Activated T-helper 17 cell treated with anti-CD3 and anti-CD28 coated beads, Interleukin-2, amount 50 U/mL, for 72 hours (primary cell): ENCODE results near the gene EIF2S3. TPM values are rescaled to one million over a fixed set of nuclear protein-coding genes. Genes with fewer than 3 reads are reported as not detected.

Experiments used
- ATAC-seq: fragments of 150-1000 bp; cut with Tn5 transposase; replicated peaks from 2 replicates; pipeline ENCODE4 v1.10.0; 2021; ENCODE audit warnings: mild to moderate bottlenecking, moderate library complexity
- H3K27ac Mint-ChIP-seq: one replicate; pipeline ENCODE4 v1.8.0; 2022; ENCODE audit warnings: mixed read lengths
- H3K27me3 Mint-ChIP-seq: one replicate; pipeline ENCODE4 v1.8.0; 2022; ENCODE audit warnings: mixed read lengths
- H3K36me3 Mint-ChIP-seq: one replicate; pipeline ENCODE4 v1.8.0; 2022; ENCODE audit warnings: low read depth, mild to moderate bottlenecking, mixed read lengths
- H3K4me1 Mint-ChIP-seq: one replicate; pipeline ENCODE4 v1.8.0; 2022; ENCODE audit warnings: mixed read lengths
- H3K4me3 Mint-ChIP-seq: one replicate; pipeline ENCODE4 v1.8.0; 2022; ENCODE audit warnings: mild to moderate bottlenecking, mixed read lengths
- H3K9me3 Mint-ChIP-seq: one replicate; pipeline ENCODE4 v1.8.0; 2022; ENCODE audit warnings: mixed read lengths
- total RNA-seq, 2 donors: library from RNA; stranded (reverse); gene quantifications; one replicate each; pipeline ENCODE4 v1.2.3, GENCODE V29; 2022

Gene EIF2S3
- total RNA-seq, result 100 to 1,000 TPM; 169 to 225 TPM

- no peak within 1 kb of the TSS for H3K4me3 Mint-ChIP-seq
- H3K36me3 Mint-ChIP-seq, result peaks cover 9% of the 10 kb centered on the region
- H3K4me1 Mint-ChIP-seq, result no peaks in the 10 kb centered on the region
- H3K9me3 Mint-ChIP-seq, result no peaks in the 10 kb centered on the region
- peak; percentile 86 for ATAC-seq
- no peak within 1 kb of the TSS for H3K27ac Mint-ChIP-seq
- H3K27me3 Mint-ChIP-seq, result no peaks in the 10 kb centered on the region
Observed at GRCh38 chrX:24054182-24055042, at the start of gene EIF2S3. TSS of gene EIF2S3 (plus strand) at chrX:24054956. CDS start at chrX:24054969, 13 bp downstream.

- H3K4me1 Mint-ChIP-seq, result peaks cover 16% of the 10 kb centered on the region
- peak overlapping the region; percentile 75 for H3K27ac Mint-ChIP-seq
- H3K4me3 Mint-ChIP-seq, result peak overlapping the region; percentile 44
- H3K36me3 Mint-ChIP-seq, result peaks cover 48% of the 10 kb centered on the region
- H3K9me3 Mint-ChIP-seq, result no peaks in the 10 kb centered on the region
- H3K27me3 Mint-ChIP-seq, result no peaks in the 10 kb centered on the region
- no peak for ATAC-seq
Observed at GRCh38 chrX:24005028-24005427, 49.7 kb upstream of the EIF2S3 start.

- ATAC-seq, result no peak
- Mint-ChIP-seq H3K4me3 (no peak overlapping the region), H3K4me1 (peaks cover 21% of the 10 kb centered on the region), H3K36me3 (peaks cover 49% of the 10 kb centered on the region), H3K27me3 (no peaks in the 10 kb centered on the region), H3K27ac (no peak overlapping the region), H3K9me3 (no peaks in the 10 kb centered on the region)
Observed at GRCh38 chrX:24005867-24006266, 48.9 kb upstream of the EIF2S3 start.

- no peak for ATAC-seq
- peaks cover 29% of the 10 kb centered on the region for H3K36me3 Mint-ChIP-seq
- H3K9me3 Mint-ChIP-seq, result no peaks in the 10 kb centered on the region
- peaks cover 26% of the 10 kb centered on the region for H3K4me1 Mint-ChIP-seq
- H3K27ac Mint-ChIP-seq, result no peak overlapping the region
- H3K4me3 Mint-ChIP-seq, result peak overlapping the region; percentile 6
- no peaks in the 10 kb centered on the region for H3K27me3 Mint-ChIP-seq
Observed at GRCh38 chrX:24012266-24012665, 42.5 kb upstream of the EIF2S3 start.

- Mint-ChIP-seq H3K36me3 (peaks cover 32% of the 10 kb centered on the region), H3K9me3 (no peaks in the 10 kb centered on the region), H3K27me3 (no peaks in the 10 kb centered on the region), H3K27ac (peak overlapping the region; percentile 88), H3K4me1 (peaks cover 19% of the 10 kb centered on the region), H3K4me3 (peak overlapping the region; percentile 76)
- peak; percentile 97 for ATAC-seq
Observed at GRCh38 chrX:24014388-24015018, 40.3 kb upstream of the EIF2S3 start.

- ATAC-seq, result no peak
- H3K4me3 Mint-ChIP-seq, result no peak overlapping the region
- no peaks in the 10 kb centered on the region for H3K9me3 Mint-ChIP-seq
- peaks cover 37% of the 10 kb centered on the region for H3K36me3 Mint-ChIP-seq
- H3K27me3 Mint-ChIP-seq, result no peaks in the 10 kb centered on the region
- H3K4me1 Mint-ChIP-seq, result peaks cover 24% of the 10 kb centered on the region
- no peak overlapping the region for H3K27ac Mint-ChIP-seq
Observed at GRCh38 chrX:24017674-24018073, 37.1 kb upstream of the EIF2S3 start.

GRCh38 chrX:24018809-24019208 is 35.9 kb upstream of the EIF2S3 start:
- ATAC-seq, result no peak
- H3K4me1 Mint-ChIP-seq, result peaks cover 24% of the 10 kb centered on the region
- peaks cover 46% of the 10 kb centered on the region for H3K36me3 Mint-ChIP-seq
- no peak overlapping the region for H3K4me3 Mint-ChIP-seq
- no peaks in the 10 kb centered on the region for H3K9me3 Mint-ChIP-seq
- H3K27me3 Mint-ChIP-seq, result no peaks in the 10 kb centered on the region
- no peak overlapping the region for H3K27ac Mint-ChIP-seq

- Mint-ChIP-seq H3K36me3 (peaks cover 45% of the 10 kb centered on the region), H3K27ac (no peak overlapping the region), H3K27me3 (no peaks in the 10 kb centered on the region), H3K4me3 (peak overlapping the region; percentile 76), H3K4me1 (peaks cover 21% of the 10 kb centered on the region), H3K9me3 (no peaks in the 10 kb centered on the region)
- ATAC-seq, result no peak
Observed at GRCh38 chrX:24019448-24019847, 35.3 kb upstream of the EIF2S3 start.

GRCh38 chrX:24020306-24020876 is 34.4 kb upstream of the EIF2S3 start:
- H3K36me3 Mint-ChIP-seq, result peaks cover 42% of the 10 kb centered on the region
- H3K4me3 Mint-ChIP-seq, result peak overlapping the region; percentile 76
- H3K4me1 Mint-ChIP-seq, result peaks cover 18% of the 10 kb centered on the region
- peak overlapping the region; percentile 79 for H3K27ac Mint-ChIP-seq
- H3K9me3 Mint-ChIP-seq, result no peaks in the 10 kb centered on the region
- no peaks in the 10 kb centered on the region for H3K27me3 Mint-ChIP-seq
- no peak for ATAC-seq

- Mint-ChIP-seq H3K27me3 (no peaks in the 10 kb centered on the region), H3K4me1 (peaks cover 18% of the 10 kb centered on the region), H3K27ac (peak overlapping the region; percentile 89), H3K36me3 (peaks cover 30% of the 10 kb centered on the region), H3K9me3 (no peaks in the 10 kb centered on the region), H3K4me3 (peak overlapping the region; percentile 86)
- no peak for ATAC-seq
Observed at GRCh38 chrX:24023544-24023943, 31.2 kb upstream of the EIF2S3 start.

GRCh38 chrX:24023972-24024669 is 30.6 kb upstream of the EIF2S3 start:
- no peak for ATAC-seq
- H3K27me3 Mint-ChIP-seq, result no peaks in the 10 kb centered on the region
- no peaks in the 10 kb centered on the region for H3K9me3 Mint-ChIP-seq
- H3K36me3 Mint-ChIP-seq, result peaks cover 30% of the 10 kb centered on the region
- peak overlapping the region; percentile 89 for H3K27ac Mint-ChIP-seq
- peaks cover 18% of the 10 kb centered on the region for H3K4me1 Mint-ChIP-seq
- peak overlapping the region; percentile 86 for H3K4me3 Mint-ChIP-seq

GRCh38 chrX:24024819-24025740 is 29.7 kb upstream of the EIF2S3 start:
- Mint-ChIP-seq H3K4me1 (peaks cover 13% of the 10 kb centered on the region), H3K27ac (no peak overlapping the region), H3K36me3 (peaks cover 22% of the 10 kb centered on the region), H3K4me3 (peak overlapping the region; percentile 86), H3K27me3 (no peaks in the 10 kb centered on the region), H3K9me3 (no peaks in the 10 kb centered on the region)
- ATAC-seq, result peak; percentile 92

- Mint-ChIP-seq H3K27ac (peak overlapping the region; percentile 89), H3K27me3 (no peaks in the 10 kb centered on the region)
Observed at GRCh38 chrX:24025741-24026403, 28.9 kb upstream of the EIF2S3 start.

More at GRCh38 chrX:24025741-24026403, 28.9 kb upstream of the EIF2S3 start:
- Mint-ChIP-seq H3K9me3 (no peaks in the 10 kb centered on the region), H3K36me3 (peaks cover 19% of the 10 kb centered on the region), H3K4me3 (peak overlapping the region; percentile 85), H3K4me1 (peaks cover 10% of the 10 kb centered on the region)
- ATAC-seq, result peak; percentile 46
